BLaER1 treated with 17β-estradiol and CSF1 and Interleukin-3, amounts not matched to agents 10 nM and 100 nM (cell line): ENCODE results near the gene PSMA2.

Source experiments
- H3K27ac ChIP-seq, 11 experiments: shearing (Covaris generic); formaldehyde crosslinking; 2 replicates each; pipeline ENCODE4 v1.8.1; 2022
- H3K27me3 ChIP-seq, 11 experiments: shearing (Covaris generic); formaldehyde crosslinking; 2 replicates each; pipeline ENCODE4 v1.8.1; 2022
- H3K36me3 ChIP-seq, 11 experiments: shearing (Covaris generic); formaldehyde crosslinking; 2 replicates each; pipeline ENCODE4 v1.8.1; 2022
- H3K4me1 ChIP-seq, 10 experiments: shearing (Covaris generic); formaldehyde crosslinking; 2 replicates each; pipeline ENCODE4 v1.8.1; 2022
- H3K4me2 ChIP-seq, 11 experiments: shearing (Covaris generic); formaldehyde crosslinking; 2 replicates each; pipeline ENCODE4 v1.8.1; 2022
- H3K4me3 ChIP-seq, 10 experiments: shearing (Covaris generic); formaldehyde crosslinking; 2 replicates each; pipeline ENCODE4 v1.8.1; 2022
- H3K9ac ChIP-seq, 11 experiments: shearing (Covaris generic); formaldehyde crosslinking; 2 replicates each; pipeline ENCODE4 v1.8.1; 2022
- H3K9me3 ChIP-seq, 11 experiments: shearing (Covaris generic); formaldehyde crosslinking; replicated peaks in 1 of 11; 2 replicates each; pipeline ENCODE4 v1.8.1; 2022
- H4K20me1 ChIP-seq, 11 experiments: shearing (Covaris generic); formaldehyde crosslinking; 2 replicates each; pipeline ENCODE4 v1.8.1; 2022
- Cebpa-rat ChIP-seq, 11 experiments: shearing (Covaris generic); IDR thresholded peaks; 2 replicates each; pipeline ENCODE4 v1.8.1; 2022

Gene PSMA2

DNA sequence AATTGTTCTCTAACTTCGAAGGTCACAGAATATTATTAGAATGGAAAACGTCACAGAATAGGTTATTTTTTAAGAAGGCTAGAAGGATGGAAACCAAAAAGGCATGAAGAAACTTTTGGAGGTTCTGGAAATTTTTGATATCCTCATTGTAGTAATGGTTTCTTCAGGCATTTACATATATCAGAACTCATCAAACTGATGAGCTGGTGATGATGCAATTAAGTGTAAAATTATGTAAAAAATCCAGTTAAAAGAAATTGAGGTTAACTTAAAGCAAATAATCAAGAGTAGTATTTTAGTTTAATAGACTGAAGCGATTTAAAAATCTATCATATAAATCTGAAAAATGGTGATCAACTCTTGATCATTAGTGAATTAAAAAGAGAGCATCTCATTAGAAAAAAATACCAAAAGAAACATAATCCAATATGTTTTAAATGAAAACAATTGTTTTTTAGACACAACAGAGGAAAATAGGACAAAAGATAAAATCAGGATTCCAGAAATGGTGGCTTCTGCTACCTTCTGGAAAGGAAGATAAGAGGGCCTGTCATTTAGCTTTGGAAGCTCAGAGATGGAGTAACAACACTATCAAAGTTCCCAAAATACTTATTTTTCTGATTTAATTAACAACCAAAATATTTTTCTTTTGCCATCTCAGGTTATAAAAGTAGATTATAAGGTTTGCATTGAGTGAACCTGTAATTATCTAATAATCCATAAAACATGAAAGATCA, 9.8 kb downstream of the PSMA2 start:
- H3K27me3 ChIP-seq: no peaks in the 10 kb centered on the region
- H3K4me2 ChIP-seq: no peak overlapping the region
- H3K9ac ChIP-seq: no peak overlapping the region
- peaks cover 94 to 100% (median 99%) of the 10 kb centered on the region in 11 experiments for H3K36me3 ChIP-seq
- H3K4me3 ChIP-seq: no peak overlapping the region
- H3K4me1 ChIP-seq: peaks cover 6 to 32% (median 21%) of the 10 kb centered on the region in 10 experiments; a peak in 18 of 20 replicates
- no peaks in the 10 kb centered on the region for H3K9me3 ChIP-seq
- H4K20me1 ChIP-seq: peaks cover 2 to 52% (median 30%) of the 10 kb centered on the region in 11 experiments; a peak in 17 of 22 replicates
- H3K27ac ChIP-seq: no peak overlapping the region
- no peak for TF ChIP-seq Cebpa-rat (IDR thresholded peaks at IDR 0.05)

DNA sequence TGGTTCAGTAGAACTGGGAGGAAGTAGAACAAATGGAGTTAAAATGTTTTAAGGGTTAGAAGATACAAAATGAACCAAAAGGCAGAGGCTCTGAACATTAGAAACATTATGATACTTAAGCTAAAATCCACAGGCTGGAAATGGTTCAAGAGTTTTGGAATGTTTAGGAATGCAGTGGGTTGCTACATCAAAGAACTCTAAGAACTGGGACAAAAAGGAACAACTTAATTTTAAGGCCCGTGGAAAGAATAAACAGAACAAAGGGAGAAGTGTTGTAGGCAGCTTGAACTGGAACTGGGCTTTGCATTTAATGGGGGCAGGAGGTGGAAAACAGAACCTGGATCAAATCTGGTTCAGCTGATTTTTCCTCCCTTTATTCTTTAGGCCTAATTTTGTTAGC, 16.6 kb downstream of the PSMA2 start:
- H3K36me3 ChIP-seq: peaks cover 47 to 66% (median 59%) of the 10 kb centered on the region in 11 experiments
- H3K4me3 ChIP-seq: no peak overlapping the region
- peak overlapping the region in 1 of 11 experiments; percentile 38; a peak in 1 of 22 replicates for H3K9ac ChIP-seq
- peak overlapping the region in 2 of 11 experiments; percentile 37 to 56; a peak in 3 of 22 replicates for H3K4me2 ChIP-seq
- H4K20me1 ChIP-seq: peaks cover 0 to 10% (median 4%) of the 10 kb centered on the region in 11 experiments; a peak in 5 of 22 replicates
- TF ChIP-seq Cebpa-rat (IDR thresholded peaks at IDR 0.05): no peak
- no peak overlapping the region for H3K27ac ChIP-seq
- H3K4me1 ChIP-seq: peaks cover 14 to 49% (median 30%) of the 10 kb centered on the region in 10 experiments; a peak in 19 of 20 replicates
- no peaks in the 10 kb centered on the region for H3K27me3 ChIP-seq
- no peaks in the 10 kb centered on the region for H3K9me3 ChIP-seq

- no peaks in the 10 kb centered on the region for H3K27me3 ChIP-seq
Observed at GRCh38 chr7:42914421-42915045, 17.4 kb downstream of the PSMA2 start.

DNA sequence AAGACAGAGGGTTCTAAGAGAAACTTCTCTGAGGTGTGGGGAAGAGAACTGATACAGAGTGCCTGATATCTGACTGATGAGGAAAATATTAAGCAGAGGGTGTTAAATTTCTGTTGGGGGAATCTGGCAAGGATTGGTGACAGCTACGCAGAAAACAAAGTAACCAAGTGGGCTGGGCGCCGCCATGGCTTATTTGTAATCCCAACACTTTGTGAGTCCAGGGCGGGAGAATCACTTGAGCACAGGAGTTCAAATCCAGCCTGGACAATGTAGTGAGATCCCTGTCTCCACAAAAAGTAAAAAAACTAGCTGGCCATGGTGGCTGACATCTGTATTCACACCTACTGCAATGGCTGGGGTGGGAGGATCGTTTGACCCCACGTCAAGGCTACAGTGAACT, 18.0 kb downstream of the PSMA2 start:
- Histone ChIP-seq H3K4me2 (peak overlapping the region in 4 of 11 experiments; percentile 6 to 89 (median 35); a peak in 3 of 22 replicates), H3K36me3 (peaks cover 33 to 59% (median 50%) of the 10 kb centered on the region in 11 experiments), H3K9ac (0 out of 22 replicates have a peak overlapping the region, but pooled peaks of 1 of the 11 experiments have one; percentile 5), H3K9me3 (no peaks in the 10 kb centered on the region), H4K20me1 (peaks cover 0 to 10% (median 0%) of the 10 kb centered on the region in 11 experiments; a peak in 4 of 22 replicates), H3K4me1 (peaks cover 14 to 53% (median 32%) of the 10 kb centered on the region in 10 experiments; a peak in 19 of 20 replicates), H3K27ac (peak overlapping the region in 6 of 11 experiments; percentile 20 to 47 (median 29); a peak in 6 of 22 replicates), H3K4me3 (no peak overlapping the region), H3K27me3 (no peaks in the 10 kb centered on the region)
- TF ChIP-seq Cebpa-rat (IDR thresholded peaks at IDR 0.05): no peak

More at GRCh38 chr7:42914421-42915045, 17.4 kb downstream of the PSMA2 start:
- peaks cover 39 to 63% (median 55%) of the 10 kb centered on the region in 11 experiments for H3K36me3 ChIP-seq
- H3K4me1 ChIP-seq: peaks cover 14 to 53% (median 32%) of the 10 kb centered on the region in 10 experiments; a peak in 19 of 20 replicates
- peaks cover 0 to 10% (median 1%) of the 10 kb centered on the region in 11 experiments; a peak in 4 of 22 replicates for H4K20me1 ChIP-seq
- peak overlapping the region in 4 of 11 experiments; percentile 6 to 89 (median 46); a peak in 6 of 22 replicates for H3K4me2 ChIP-seq
- TF ChIP-seq Cebpa-rat (IDR thresholded peaks at IDR 0.05): no peak
- no peaks in the 10 kb centered on the region for H3K9me3 ChIP-seq
- H3K27ac ChIP-seq: peak overlapping the region in 3 of 11 experiments; percentile 21 to 47 (median 43); a peak in 3 of 22 replicates
- no peak overlapping the region for H3K4me3 ChIP-seq
- H3K9ac ChIP-seq: no peak overlapping the region

GRCh38 chr7:42913591-42913990, 18.4 kb downstream of the PSMA2 start:
- H3K4me3 ChIP-seq: no peak overlapping the region
- H3K4me1 ChIP-seq: peaks cover 14 to 53% (median 32%) of the 10 kb centered on the region in 10 experiments; a peak in 19 of 20 replicates
- H3K27me3 ChIP-seq: no peaks in the 10 kb centered on the region
- H3K4me2 ChIP-seq: peak overlapping the region in 3 of 11 experiments; percentile 6 to 89 (median 37); a peak in 3 of 22 replicates
- peaks cover 29 to 55% (median 45%) of the 10 kb centered on the region in 11 experiments for H3K36me3 ChIP-seq
- 0 out of 22 replicates have a peak overlapping the region, but pooled peaks of 1 of the 11 experiments have one; percentile 5 for H3K9ac ChIP-seq
- TF ChIP-seq Cebpa-rat (IDR thresholded peaks at IDR 0.05): no peak
- H4K20me1 ChIP-seq: peaks cover 0 to 10% (median 0%) of the 10 kb centered on the region in 11 experiments; a peak in 4 of 22 replicates
- H3K27ac ChIP-seq: peak overlapping the region in 6 of 11 experiments; percentile 20 to 47 (median 29); a peak in 6 of 22 replicates
- no peaks in the 10 kb centered on the region for H3K9me3 ChIP-seq

GRCh38 chr7:42911454-42912447, 20.2 kb downstream of the PSMA2 start, which contains the start of gene C7orf25:
Gene C7orf25, minus strand, starts transcription at chr7:42912070. Its CDS starts 1,170 bp downstream, at chr7:42910900.
- H3K4me1 ChIP-seq: peaks cover 14 to 53% (median 32%) of the 10 kb centered on the region in 10 experiments; a peak in 19 of 20 replicates
- peak within 1 kb of the TSS; percentile 76 to 93 (median 89) for H3K4me2 ChIP-seq
- H3K9me3 ChIP-seq: no peaks in the 10 kb centered on the region
- peak within 1 kb of the TSS; percentile 70 to 87 (median 84) for H3K27ac ChIP-seq
- H4K20me1 ChIP-seq: peaks cover 0 to 5% (median 0%) of the 10 kb centered on the region in 11 experiments; a peak in 1 of 22 replicates
- H3K4me3 ChIP-seq: peak within 1 kb of the TSS; percentile 71 to 91 (median 84)
- no peaks in the 10 kb centered on the region for H3K27me3 ChIP-seq
- H3K36me3 ChIP-seq: peaks cover 11 to 37% (median 27%) of the 10 kb centered on the region in 11 experiments
- H3K9ac ChIP-seq: peak within 1 kb of the TSS; percentile 84 to 91 (median 87)
- no peak for TF ChIP-seq Cebpa-rat (IDR thresholded peaks at IDR 0.05)

DNA sequence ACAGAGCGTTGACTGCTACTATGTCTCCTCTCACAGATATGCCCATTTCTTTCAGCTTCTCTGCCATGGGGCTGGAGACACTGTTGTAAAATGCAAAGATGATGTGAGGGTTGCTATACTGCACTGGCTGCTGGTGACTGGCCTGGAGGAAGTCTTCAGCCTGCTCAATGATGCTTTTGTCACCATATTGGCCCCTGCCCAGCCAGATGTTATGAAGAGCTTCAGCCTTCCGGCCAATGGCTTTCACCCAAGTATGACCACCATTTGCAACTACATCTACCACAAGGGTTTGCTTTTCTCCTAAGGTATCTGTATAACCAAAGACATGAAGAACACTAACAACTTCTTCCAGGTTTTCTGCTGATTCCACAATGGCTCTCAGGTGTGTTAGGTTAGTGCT, 21.7 kb downstream of the PSMA2 start:
- Histone ChIP-seq H3K9me3 (no peaks in the 10 kb centered on the region), H4K20me1 (peaks cover 0 to under 1% (median 0%) of the 10 kb centered on the region in 11 experiments; a peak in 1 of 22 replicates), H3K9ac (no peak overlapping the region; a peak in 1 of 22 replicates), H3K4me2 (peak overlapping the region; percentile 76 to 93 (median 89); a peak in 21 of 22 replicates), H3K27ac (no peak overlapping the region), H3K4me1 (peaks cover 14 to 44% (median 29%) of the 10 kb centered on the region in 10 experiments; a peak in 19 of 20 replicates), H3K4me3 (peak overlapping the region in 1 of 10 experiments; percentile 88; a peak in 1 of 20 replicates), H3K36me3 (peaks cover 0 to 22% (median 12%) of the 10 kb centered on the region in 11 experiments; a peak in 15 of 22 replicates), H3K27me3 (no peaks in the 10 kb centered on the region)
- no peak for TF ChIP-seq Cebpa-rat (IDR thresholded peaks at IDR 0.05)
